Sigmoid colon (tissue), 7 donors: Measurements from ENCODE around the gene NUDT21. TPM values are rescaled to one million over a fixed set of nuclear protein-coding genes. Genes with fewer than 3 reads are reported as not detected.

Experiments
- DNase-seq: peaks from one replicate; pipeline ENCODE4 v3.0.0-alpha.2; 2019
- H3K27ac ChIP-seq, 4 donors: fragments of 200-600 bp; sonication (generic); one replicate each; pipeline ENCODE4 v1.5.1; 2016 to 2019; ENCODE audit warnings: mild to moderate bottlenecking in 1 of 4
- H3K27me3 ChIP-seq, 3 donors: fragments of 200-600 bp; sonication (generic); one replicate each; pipeline ENCODE4 v1.5.1; 2019; ENCODE audit warnings: mild to moderate bottlenecking in 1 of 3
- H3K36me3 ChIP-seq, 4 donors: fragments of 200-600 bp; sonication (generic); one replicate each; pipeline ENCODE4 v1.5.1; 2016 to 2019
- H3K4me1 ChIP-seq, 4 donors: fragments of 200-600 bp; sonication (generic); one replicate each; pipeline ENCODE4 v1.5.1; 2017 to 2019
- H3K4me3 ChIP-seq, 4 donors: fragments of 200-600 bp; sonication (generic); one replicate each; pipeline ENCODE4 v1.5.1; 2017 to 2019; ENCODE audit warnings: mild to moderate bottlenecking in 2 of 4, moderate library complexity in 1 of 4
- H3K9me3 ChIP-seq, 4 donors: fragments of 200-600 bp in 3 of 4; sonication (generic) in 3 of 4; one replicate each; pipeline versions ENCODE4 v1.5.1 to v1.6.1; 2013 to 2019
- EP300 ChIP-seq, 4 donors: sonication (generic); formaldehyde crosslinking; IDR thresholded peaks; one replicate each; pipeline ENCODE4 v1.6.1; 2017; ENCODE audit warnings: antibody characterized with exemption in 4 of 4
- POLR2A ChIP-seq, 2 donors: fragments of 450-650 bp; IDR thresholded peaks; one replicate each; pipeline ENCODE4 v1.6.1; 2016; ENCODE audit warnings: antibody characterized with exemption in 2 of 2, mild to moderate bottlenecking in 2 of 2, moderate library complexity in 2 of 2
- POLR2AphosphoS5 ChIP-seq, 4 donors: sonication (generic); formaldehyde crosslinking; IDR thresholded peaks; one replicate each; pipeline ENCODE4 v1.6.1; 2017; ENCODE audit warnings: antibody characterized with exemption in 4 of 4
- WGBS, 2 donors: extraction: QIAGEN DNeasy Blood & Tissue Kit; methylation state at CpG; one replicate each; pipeline ENCODE4 v1.1.7; 2013; 5-methylcytosine and 5-hydroxymethylcytosine counted together
- intact Hi-C: fragments of 100-400 bp; cut with DNase I; formaldehyde crosslinking; loops from one replicate; pipeline ENCODE4 v1.15.1; 2023
- polyA plus RNA-seq, 3 donors: library from polyadenylated mRNA; stranded (reverse); fragments of 200-250 nt; gene quantifications; one replicate each; pipeline ENCODE4 v1.2.3, GENCODE V29; 2013
- total RNA-seq, 4 donors: library from RNA; depleted of rRNA; stranded (reverse); fragments of >200 nt; gene quantifications; one replicate each; pipeline ENCODE4 v1.1.0, GENCODE V29; 2016
- TF ChIP-seq, protein P1 (sequence below), 4 experiments: fragments of 450-650 bp in 3 of 4; fragments of 200-600 bp in 1 of 4; IDR thresholded peaks; one replicate each; pipeline ENCODE4 v1.5.1; 2016 to 2019; ENCODE audit warnings: antibody characterized with exemption in 4 of 4, mild to moderate bottlenecking in 3 of 4, moderate library complexity in 2 of 4
- donor health status: healthy with polysubstance abuse.
- donor health status: Bipolar disorder and iron deficiency.
- donor health status: healthy.

The NUDT21 gene
- total and polyA plus RNA-seq, 7 donors, result 33.0 to 51.7 (median 44.1) TPM

DNA sequence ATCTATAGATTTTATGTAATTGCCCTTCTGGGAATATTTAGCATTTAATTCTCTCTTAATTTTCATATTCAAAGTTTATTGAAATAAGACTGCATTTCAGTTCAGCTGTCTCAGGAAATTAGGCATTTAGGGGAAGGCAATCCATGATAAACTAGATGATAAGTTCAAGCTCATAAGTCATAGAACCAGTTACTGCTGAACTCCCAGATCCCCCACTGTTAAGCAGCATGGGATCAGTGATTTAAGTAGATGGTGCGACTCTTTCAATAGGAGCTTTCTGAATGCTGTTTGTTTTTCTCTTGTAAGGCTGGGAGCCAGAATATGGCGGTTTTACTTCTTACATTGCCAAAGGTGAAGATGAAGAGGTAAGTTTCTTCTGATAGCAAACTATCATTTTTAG is 24.1 kb upstream of the NUDT21 start:
- WGBS, 2 donors, result 94% methylated on average over 2 of the region's 2 CpGs
- no peak for TF ChIP-seq POLR2A (IDR thresholded peaks at IDR 0.05)
- no peak for TF ChIP-seq EP300 (IDR thresholded peaks at IDR 0.05)
- TF ChIP-seq, protein P1, sequence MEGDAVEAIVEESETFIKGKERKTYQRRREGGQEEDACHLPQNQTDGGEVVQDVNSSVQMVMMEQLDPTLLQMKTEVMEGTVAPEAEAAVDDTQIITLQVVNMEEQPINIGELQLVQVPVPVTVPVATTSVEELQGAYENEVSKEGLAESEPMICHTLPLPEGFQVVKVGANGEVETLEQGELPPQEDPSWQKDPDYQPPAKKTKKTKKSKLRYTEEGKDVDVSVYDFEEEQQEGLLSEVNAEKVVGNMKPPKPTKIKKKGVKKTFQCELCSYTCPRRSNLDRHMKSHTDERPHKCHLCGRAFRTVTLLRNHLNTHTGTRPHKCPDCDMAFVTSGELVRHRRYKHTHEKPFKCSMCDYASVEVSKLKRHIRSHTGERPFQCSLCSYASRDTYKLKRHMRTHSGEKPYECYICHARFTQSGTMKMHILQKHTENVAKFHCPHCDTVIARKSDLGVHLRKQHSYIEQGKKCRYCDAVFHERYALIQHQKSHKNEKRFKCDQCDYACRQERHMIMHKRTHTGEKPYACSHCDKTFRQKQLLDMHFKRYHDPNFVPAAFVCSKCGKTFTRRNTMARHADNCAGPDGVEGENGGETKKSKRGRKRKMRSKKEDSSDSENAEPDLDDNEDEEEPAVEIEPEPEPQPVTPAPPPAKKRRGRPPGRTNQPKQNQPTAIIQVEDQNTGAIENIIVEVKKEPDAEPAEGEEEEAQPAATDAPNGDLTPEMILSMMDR (IDR thresholded peaks at IDR 0.05), result no peak
- no peak for TF ChIP-seq POLR2AphosphoS5 (IDR thresholded peaks at IDR 0.05)
- H3K9me3 ChIP-seq, result no peaks in the 10 kb centered on the region
- H3K4me1 ChIP-seq, result no peaks in the 10 kb centered on the region
- intact Hi-C loops, result no loop called here
- no peaks in the 10 kb centered on the region for H3K27me3 ChIP-seq
- no peak overlapping the region for H3K27ac ChIP-seq
- DNase-seq, result no peak
- no peak overlapping the region for H3K4me3 ChIP-seq
- peaks cover 13 to 98% (median 39%) of the 10 kb centered on the region in 4 donors for H3K36me3 ChIP-seq

DNA sequence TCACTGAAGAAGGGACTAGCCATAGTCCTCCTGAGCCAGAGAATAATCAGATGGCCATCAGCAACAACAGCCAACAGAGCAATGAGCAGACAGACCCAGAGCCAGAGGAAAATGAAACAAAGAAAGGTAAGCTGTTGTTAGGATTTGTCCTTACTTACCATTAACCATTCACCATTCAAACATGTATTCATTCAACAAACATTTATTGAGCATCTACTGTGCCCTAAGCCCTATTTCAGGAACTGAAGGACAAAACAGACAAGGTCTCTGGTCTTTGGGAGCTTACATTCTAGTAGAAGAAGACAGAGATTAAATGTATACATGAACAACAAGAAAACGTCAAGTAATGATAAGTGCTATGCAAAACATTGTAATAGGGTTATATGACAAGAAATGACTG is 19.5 kb upstream of the NUDT21 start:
- Histone ChIP-seq H3K36me3 (peaks cover 13 to 98% (median 59%) of the 10 kb centered on the region in 4 donors), H3K4me1 (no peaks in the 10 kb centered on the region), H3K9me3 (no peaks in the 10 kb centered on the region), H3K27me3 (no peaks in the 10 kb centered on the region), H3K4me3 (no peak overlapping the region), H3K27ac (no peak overlapping the region)
- no peak for DNase-seq
- no peak for TF ChIP-seq POLR2A (IDR thresholded peaks at IDR 0.05)
- TF ChIP-seq POLR2AphosphoS5 (IDR thresholded peaks at IDR 0.05), result no peak
- TF ChIP-seq, protein P1 (IDR thresholded peaks at IDR 0.05), result no peak
- no peak for TF ChIP-seq EP300 (IDR thresholded peaks at IDR 0.05)
- 91 to 93% methylated on average over 1 of the region's 1 CpG for WGBS, 2 donors
- intact Hi-C loops, result no loop called here

DNA sequence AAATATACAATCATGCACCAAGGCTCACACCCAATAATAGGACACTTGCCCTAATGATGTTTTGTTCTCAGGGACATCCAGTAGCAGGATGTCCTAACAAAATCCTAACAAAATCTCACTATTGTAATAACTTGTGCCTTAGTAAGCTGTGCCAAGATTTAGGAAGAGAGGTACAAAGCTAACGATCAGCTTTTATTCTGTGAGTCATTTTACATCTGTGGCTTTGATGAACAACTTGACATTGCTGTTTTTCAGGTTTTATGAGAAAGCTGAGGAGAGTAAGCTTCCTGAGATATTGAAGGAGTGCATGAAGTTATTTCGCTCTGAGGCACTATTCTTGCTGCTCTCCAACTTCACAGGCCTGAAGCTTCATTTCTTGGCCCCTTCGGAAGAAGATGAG is 19.1 kb upstream of the NUDT21 start:
- WGBS, 2 donors, result 87 to 95% methylated on average over 3 of the region's 3 CpGs
- TF ChIP-seq EP300 (IDR thresholded peaks at IDR 0.05) (no peak), POLR2A (IDR thresholded peaks at IDR 0.05) (no peak), POLR2AphosphoS5 (IDR thresholded peaks at IDR 0.05) (no peak)
- TF ChIP-seq, protein P1 (IDR thresholded peaks at IDR 0.05), result no peak
- no peak overlapping the region for H3K4me3 ChIP-seq
- no peak for DNase-seq
- no peak overlapping the region for H3K27ac ChIP-seq
- H3K4me1 ChIP-seq, result no peaks in the 10 kb centered on the region
- H3K27me3 ChIP-seq, result no peaks in the 10 kb centered on the region
- no peaks in the 10 kb centered on the region for H3K9me3 ChIP-seq
- intact Hi-C loops, result no loop called here
- H3K36me3 ChIP-seq, result peaks cover 13 to 98% (median 56%) of the 10 kb centered on the region in 4 donors

DNA sequence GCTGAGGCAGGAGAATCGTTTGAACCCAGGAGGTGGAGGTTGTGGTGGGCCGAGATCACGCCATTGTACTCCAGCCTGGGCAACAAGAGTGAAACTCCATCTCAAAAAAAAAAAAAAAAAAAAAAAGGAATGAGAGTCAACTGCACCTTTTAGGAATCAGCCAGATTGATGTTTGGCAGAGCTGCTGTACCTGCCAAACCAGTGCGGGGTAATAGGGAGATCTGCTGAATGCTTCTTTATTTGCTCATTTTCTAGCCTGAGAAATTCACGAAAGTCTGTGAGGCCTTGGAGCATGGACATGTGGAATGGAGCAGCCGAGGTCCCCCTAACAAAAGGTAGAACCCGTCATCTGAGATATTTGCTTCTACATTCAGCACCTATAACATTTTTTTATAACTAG is 18.6 kb upstream of the NUDT21 start:
- no peak overlapping the region for H3K4me3 ChIP-seq
- no peak for DNase-seq
- peaks cover 8 to 98% (median 54%) of the 10 kb centered on the region in 4 donors for H3K36me3 ChIP-seq
- no peak overlapping the region for H3K27ac ChIP-seq
- intact Hi-C loops, result no loop called here
- no peaks in the 10 kb centered on the region for H3K27me3 ChIP-seq
- no peaks in the 10 kb centered on the region for H3K4me1 ChIP-seq
- no peaks in the 10 kb centered on the region for H3K9me3 ChIP-seq
- no peak for TF ChIP-seq EP300 (IDR thresholded peaks at IDR 0.05)
- TF ChIP-seq, protein P1 (IDR thresholded peaks at IDR 0.05), result no peak
- TF ChIP-seq POLR2AphosphoS5 (IDR thresholded peaks at IDR 0.05), result no peak
- TF ChIP-seq POLR2A (IDR thresholded peaks at IDR 0.05), result no peak
- WGBS, 2 donors, result 96 to 98% methylated on average over 7 of the region's 7 CpGs

DNA sequence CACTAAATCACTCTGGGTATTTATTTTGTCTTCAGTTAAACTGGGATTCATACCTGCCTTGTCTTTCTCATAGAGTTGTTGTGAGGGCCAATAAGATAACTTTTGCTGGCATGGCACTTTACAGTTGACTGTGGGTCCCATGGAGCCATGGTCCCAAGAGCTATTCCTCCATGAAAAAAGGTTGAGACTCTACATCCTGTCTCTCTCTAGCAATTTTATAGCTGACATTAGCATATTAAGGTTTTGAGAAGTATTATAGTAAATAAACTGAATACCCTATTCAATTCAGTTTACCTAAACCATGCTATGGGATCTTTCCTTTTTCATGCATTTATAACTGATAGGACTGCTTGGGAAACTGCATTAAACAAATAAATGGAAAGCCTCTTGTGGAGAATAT is 17.7 kb upstream of the NUDT21 start:
- Histone ChIP-seq H3K4me3 (no peak overlapping the region), H3K27ac (no peak overlapping the region), H3K9me3 (no peaks in the 10 kb centered on the region), H3K4me1 (no peaks in the 10 kb centered on the region), H3K36me3 (peaks cover 12 to 100% (median 53%) of the 10 kb centered on the region in 4 donors), H3K27me3 (no peaks in the 10 kb centered on the region)
- DNase-seq, result no peak
- TF ChIP-seq POLR2A (IDR thresholded peaks at IDR 0.05) (no peak), POLR2AphosphoS5 (IDR thresholded peaks at IDR 0.05) (no peak), EP300 (IDR thresholded peaks at IDR 0.05) (no peak)
- TF ChIP-seq, protein P1 (IDR thresholded peaks at IDR 0.05), result no peak
- intact Hi-C loops, result no loop called here
